GM12891 (cell line): ENCODE data around the gene CD3D.

ENCODE experiments used
- PAX5 ChIP-seq: IDR thresholded peaks from 2 replicates; pipeline ENCODE4 v1.6.1; 2011; ENCODE audit warnings: low read length, moderate library complexity, mild to moderate bottlenecking; ENCODE audit not compliant: insufficient read depth, severe bottlenecking
- POLR2A ChIP-seq: IDR thresholded peaks from 2 replicates; pipeline ENCODE4 v1.6.1; 2011; ENCODE audit warnings: low read depth, low read length, control low read depth
- POLR2AphosphoS5 ChIP-seq: IDR thresholded peaks from 2 replicates; pipeline ENCODE4 v1.6.1; 2011; ENCODE audit warnings: low read depth, low read length, control low read depth
- POU2F2 ChIP-seq: IDR thresholded peaks from 2 replicates; pipeline ENCODE4 v1.6.1; 2011; ENCODE audit warnings: low read depth, mild to moderate bottlenecking, control low read depth, low read length, moderate library complexity
- SPI1 ChIP-seq: IDR thresholded peaks from 2 replicates; pipeline ENCODE4 v1.6.1; 2011; ENCODE audit warnings: low read depth, low read length, control low read depth
- TAF1 ChIP-seq: IDR thresholded peaks from 2 replicates; pipeline ENCODE4 v1.6.1; 2011; ENCODE audit warnings: low read depth, low read length, control low read depth

GRCh38 chr11:118382954-118383353, 40.4 kb upstream of the CD3D start:
- no peak for TF ChIP-seq SPI1
- no peak for TF ChIP-seq POLR2A
- no peak for TF ChIP-seq POLR2AphosphoS5
- no peak for TF ChIP-seq TAF1
- no peak for TF ChIP-seq PAX5
- no peak for TF ChIP-seq POU2F2
